NB4 (cell line): Measurements from ENCODE around the gene SMIM13.

ENCODE experiments used
- DNase-seq: peaks from one replicate; pipeline ENCODE4 v3.0.0; 2010; ENCODE audit warnings: low read depth
- H3K4me3 ChIP-seq: one replicate; pipeline ENCODE4 v1.5.1; 2011; ENCODE audit warnings: mild to moderate bottlenecking, low read depth, low read length, moderate library complexity
- CTCF ChIP-seq: IDR thresholded peaks from one replicate; pipeline ENCODE4 v1.5.1; 2012; ENCODE audit warnings: low read depth, low read length
- MAX ChIP-seq: IDR thresholded peaks from 2 replicates; pipeline ENCODE4 v1.6.1; 2011; ENCODE audit warnings: low read depth, low read length
- MYC ChIP-seq: IDR thresholded peaks from 2 replicates; pipeline ENCODE4 v1.6.1; 2011; ENCODE audit warnings: low read depth, low read length
- POLR2A ChIP-seq: IDR thresholded peaks from 2 replicates; pipeline ENCODE4 v1.6.1; 2011; ENCODE audit warnings: mild to moderate bottlenecking; ENCODE audit not compliant: insufficient read length; ENCODE audit errors: extremely low read depth

Gene SMIM13

GRCh38 chr6:11094941-11095340 is 1.3 kb downstream of the SMIM13 start:
- no peak for DNase-seq
- TF ChIP-seq CTCF (no peak), MAX (no peak), MYC (no peak), POLR2A (no peak)
- peak overlapping the region; percentile 99 for H3K4me3 ChIP-seq

GRCh38 chr6:11096109-11096508 is 2.5 kb downstream of the SMIM13 start:
- TF ChIP-seq MYC, result no peak
- no peak for TF ChIP-seq MAX
- no peak for TF ChIP-seq CTCF
- no peak for TF ChIP-seq POLR2A
- peak overlapping the region; percentile 99 for H3K4me3 ChIP-seq
- DNase-seq, result peak; percentile 81

GRCh38 chr6:11097476-11097875 is 3.8 kb downstream of the SMIM13 start:
- TF ChIP-seq MYC, result no peak
- no peak for TF ChIP-seq MAX
- TF ChIP-seq CTCF, result no peak
- TF ChIP-seq POLR2A, result no peak
- peak; percentile 61 for DNase-seq
- no peak overlapping the region for H3K4me3 ChIP-seq

- TF ChIP-seq CTCF (no peak), MYC (no peak), MAX (no peak), POLR2A (no peak)
- DNase-seq, result no peak
These were observed 4.4 kb downstream of the SMIM13 start for GRCh38 chr6:11098004-11098403.

GRCh38 chr6:11101417-11101816 is 7.8 kb downstream of the SMIM13 start:
- DNase-seq, result no peak
- TF ChIP-seq CTCF (no peak), MYC (no peak), POLR2A (no peak), MAX (no peak)
- H3K4me3 ChIP-seq, result no peak overlapping the region

More at GRCh38 chr6:11098004-11098403, 4.4 kb downstream of the SMIM13 start:
- H3K4me3 ChIP-seq, result no peak overlapping the region

GRCh38 chr6:11103065-11103464 is 9.4 kb downstream of the SMIM13 start:
- TF ChIP-seq POLR2A, result no peak
- no peak for TF ChIP-seq MYC
- TF ChIP-seq CTCF, result no peak
- no peak for TF ChIP-seq MAX
- H3K4me3 ChIP-seq, result no peak overlapping the region
- DNase-seq, result no peak
